HG03025 (cell line): ENCODE data around the gene COQ10A.

Experiments used
- ATAC-seq: cut with Tn5 transposase; IDR thresholded peaks from one replicate; pipeline ENCODE4 v1.9.1; 2021; ENCODE audit warnings: mild to moderate bottlenecking, moderate library complexity; ENCODE audit not compliant: unreplicated experiment, low FRiP score

Gene COQ10A

GRCh38 chr12:56266693-56267442 lies at the start of gene COQ10A:
TSS of gene COQ10A (plus strand) at chr12:56266942. CDS start at chr12:56267119, 177 bp downstream.
- peak; percentile 71 for ATAC-seq

GRCh38 chr12:56219840-56220239 lies 46.9 kb upstream of the COQ10A start:
- no peak for ATAC-seq

GRCh38 chr12:56220611-56221231 lies 46.0 kb upstream of the COQ10A start:
- no peak for ATAC-seq

- ATAC-seq: no peak
Measured at GRCh38 chr12:56221232-56221756, 45.4 kb upstream of the COQ10A start.

- peak; percentile 76 for ATAC-seq
Measured at GRCh38 chr12:56221757-56222530, 44.8 kb upstream of the COQ10A start, which contains the start of gene RNF41. TSS of gene RNF41 (minus strand) at chr12:56221922. CDS start at chr12:56214047, 7,875 bp downstream.

- no peak for ATAC-seq
Measured at GRCh38 chr12:56222531-56222895, 44.2 kb upstream of the COQ10A start.

- no peak for ATAC-seq
Measured at GRCh38 chr12:56223571-56224101, 43.1 kb upstream of the COQ10A start.

GRCh38 chr12:56224102-56224701 lies 42.5 kb upstream of the COQ10A start, which contains the start of gene NABP2:
TSS of gene NABP2 (plus strand) at chr12:56224342. CDS start at chr12:56224857, 515 bp downstream.
- peak; percentile 53 for ATAC-seq

- no peak for ATAC-seq
Measured at GRCh38 chr12:56224954-56225353, 41.8 kb upstream of the COQ10A start.

- ATAC-seq: no peak
Measured at GRCh38 chr12:56229082-56229481, 37.7 kb upstream of the COQ10A start.

GRCh38 chr12:56229916-56230431 lies 36.8 kb upstream of the COQ10A start, which contains the start of gene SLC39A5:
TSS of gene SLC39A5 (plus strand) at chr12:56230051. CDS start at chr12:56231275, 1,224 bp downstream.
- ATAC-seq: no peak

- ATAC-seq: no peak
Measured at GRCh38 chr12:56230432-56231183, 36.1 kb upstream of the COQ10A start.

GRCh38 chr12:56231184-56231582 lies 35.6 kb upstream of the COQ10A start:
- ATAC-seq: no peak

GRCh38 chr12:56234746-56235436 lies 31.9 kb upstream of the COQ10A start:
- no peak for ATAC-seq

- ATAC-seq: no peak
Measured at GRCh38 chr12:56236091-56236490, 30.7 kb upstream of the COQ10A start.

GRCh38 chr12:56236985-56237384 lies 29.8 kb upstream of the COQ10A start:
- ATAC-seq: no peak

- ATAC-seq: no peak
Measured at GRCh38 chr12:56237552-56237951, 29.2 kb upstream of the COQ10A start.

- ATAC-seq: no peak
Measured at GRCh38 chr12:56241424-56242303, 25.1 kb upstream of the COQ10A start.
